NB4 (cell line): Measurements from ENCODE around the gene EMC1.

Experiments
- DNase-seq: peaks from one replicate; pipeline ENCODE4 v3.0.0; 2010; ENCODE audit warnings: low read depth
- H3K4me3 ChIP-seq: one replicate; pipeline ENCODE4 v1.5.1; 2011; ENCODE audit warnings: mild to moderate bottlenecking, low read depth, low read length, moderate library complexity
- MYC ChIP-seq: IDR thresholded peaks from 2 replicates; pipeline ENCODE4 v1.6.1; 2011; ENCODE audit warnings: low read depth, low read length
- POLR2A ChIP-seq: IDR thresholded peaks from 2 replicates; pipeline ENCODE4 v1.6.1; 2011; ENCODE audit warnings: mild to moderate bottlenecking; ENCODE audit not compliant: insufficient read length; ENCODE audit errors: extremely low read depth
- TF ChIP-seq, protein P1 (sequence below): IDR thresholded peaks from one replicate; pipeline ENCODE4 v1.5.1; 2012; ENCODE audit warnings: low read depth, low read length
- TF ChIP-seq, protein P2 (sequence below): IDR thresholded peaks from 2 replicates; pipeline ENCODE4 v1.6.1; 2011; ENCODE audit warnings: low read depth, low read length

Gene EMC1

DNA sequence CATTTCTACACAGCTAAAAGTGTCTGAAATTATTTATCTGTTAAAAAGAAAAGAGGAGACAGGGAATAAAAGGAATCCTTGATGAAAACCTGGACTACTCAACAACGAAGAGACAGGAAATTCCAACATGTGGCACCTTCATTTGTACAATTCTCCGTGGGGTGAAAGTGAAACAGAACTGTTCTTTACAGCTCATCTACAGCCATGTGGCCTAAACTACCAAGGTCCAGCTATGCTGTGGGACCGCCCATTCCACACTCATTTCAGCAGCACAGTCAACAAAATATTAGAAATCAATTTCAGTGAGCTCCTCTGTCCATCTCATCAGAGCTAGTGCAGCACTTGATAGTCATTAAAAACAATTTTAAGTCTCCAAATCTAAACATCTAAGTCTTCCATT lies 85.3 kb downstream of the EMC1 start:
- no peak overlapping the region for H3K4me3 ChIP-seq
- DNase-seq = no peak
- TF ChIP-seq MYC (no peak), POLR2A (no peak)
- TF ChIP-seq, protein P1, sequence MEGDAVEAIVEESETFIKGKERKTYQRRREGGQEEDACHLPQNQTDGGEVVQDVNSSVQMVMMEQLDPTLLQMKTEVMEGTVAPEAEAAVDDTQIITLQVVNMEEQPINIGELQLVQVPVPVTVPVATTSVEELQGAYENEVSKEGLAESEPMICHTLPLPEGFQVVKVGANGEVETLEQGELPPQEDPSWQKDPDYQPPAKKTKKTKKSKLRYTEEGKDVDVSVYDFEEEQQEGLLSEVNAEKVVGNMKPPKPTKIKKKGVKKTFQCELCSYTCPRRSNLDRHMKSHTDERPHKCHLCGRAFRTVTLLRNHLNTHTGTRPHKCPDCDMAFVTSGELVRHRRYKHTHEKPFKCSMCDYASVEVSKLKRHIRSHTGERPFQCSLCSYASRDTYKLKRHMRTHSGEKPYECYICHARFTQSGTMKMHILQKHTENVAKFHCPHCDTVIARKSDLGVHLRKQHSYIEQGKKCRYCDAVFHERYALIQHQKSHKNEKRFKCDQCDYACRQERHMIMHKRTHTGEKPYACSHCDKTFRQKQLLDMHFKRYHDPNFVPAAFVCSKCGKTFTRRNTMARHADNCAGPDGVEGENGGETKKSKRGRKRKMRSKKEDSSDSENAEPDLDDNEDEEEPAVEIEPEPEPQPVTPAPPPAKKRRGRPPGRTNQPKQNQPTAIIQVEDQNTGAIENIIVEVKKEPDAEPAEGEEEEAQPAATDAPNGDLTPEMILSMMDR = no peak
- TF ChIP-seq, protein P2, sequence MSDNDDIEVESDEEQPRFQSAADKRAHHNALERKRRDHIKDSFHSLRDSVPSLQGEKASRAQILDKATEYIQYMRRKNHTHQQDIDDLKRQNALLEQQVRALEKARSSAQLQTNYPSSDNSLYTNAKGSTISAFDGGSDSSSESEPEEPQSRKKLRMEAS = no peak
